DND-41 (cell line): ENCODE results near the gene ARPC2.
A peak's percentile ranks its signal among the peaks of the same experiment; 100 is the strongest.

Experiments
- ATAC-seq: fragments of 200-7000 bp; cut with Tn5 transposase; 3 replicates; pipeline ENCODE4 v1.9.1; 2021; ENCODE audit warnings: low read depth; ENCODE audit not compliant: insufficient read depth
- DNase-seq: peaks from one replicate; pipeline ENCODE4 v3.0.0-alpha.2; 2020
- H2AFZ ChIP-seq: 2 replicates; pipeline ENCODE4 v1.6.0; 2012; ENCODE audit warnings: low read depth, low read length
- H3K27ac ChIP-seq: 2 replicates; pipeline ENCODE4 v1.5.1; 2012; ENCODE audit warnings: low read length, inconsistent platforms
- H3K27me3 ChIP-seq: fragments of 200-600 bp; sonication (generic); 2 replicates; pipeline ENCODE4 v1.6.0; 2012; ENCODE audit warnings: low read length, mild to moderate bottlenecking, inconsistent platforms; ENCODE audit not compliant: insufficient read depth, poor library complexity
- H3K36me3 ChIP-seq: 2 replicates; pipeline ENCODE4 v1.5.1; 2012; ENCODE audit warnings: low read length, inconsistent platforms; ENCODE audit not compliant: insufficient read depth
- H3K4me1 ChIP-seq: 2 replicates; pipeline ENCODE4 v1.5.1; 2012; ENCODE audit warnings: mild to moderate bottlenecking, low read length; ENCODE audit not compliant: insufficient read depth
- H3K4me2 ChIP-seq: 2 replicates; pipeline ENCODE4 v1.6.0; 2012; ENCODE audit warnings: mild to moderate bottlenecking, moderate library complexity, low read length, inconsistent platforms; ENCODE audit not compliant: insufficient read depth
- H3K4me3 ChIP-seq, 2 experiments: fragments of 200-600 bp in 1 of 2; shearing (Covaris generic) in 1 of 2; 2 replicates each; pipeline ENCODE4 v1.5.1; 2012 to 2016; ENCODE audit warnings: inconsistent platforms in 2 of 2, low read length in 2 of 2, mild to moderate bottlenecking in 2 of 2, low read depth in 1 of 2, moderate library complexity in 1 of 2
- H3K79me2 ChIP-seq: 2 replicates; pipeline ENCODE4 v1.6.0; 2012; ENCODE audit warnings: low read length, inconsistent platforms; ENCODE audit not compliant: insufficient read depth
- H3K9ac ChIP-seq: 2 replicates; pipeline ENCODE4 v1.6.0; 2012; ENCODE audit warnings: low read depth, mild to moderate bottlenecking, inconsistent platforms, low read length, moderate library complexity
- H3K9me3 ChIP-seq: 2 replicates; pipeline ENCODE4 v1.5.1; 2012; ENCODE audit warnings: low read length, moderate library complexity, mild to moderate bottlenecking, inconsistent platforms; ENCODE audit not compliant: insufficient read depth, severe bottlenecking
- H4K20me1 ChIP-seq: 2 replicates; pipeline ENCODE4 v1.6.0; 2012; ENCODE audit warnings: low read length; ENCODE audit not compliant: insufficient read depth
- CTCF ChIP-seq: IDR thresholded peaks from 2 replicates; pipeline ENCODE4 v1.5.1; 2012; ENCODE audit warnings: borderline replicate concordance, low read length, moderate library complexity, mild to moderate bottlenecking; ENCODE audit not compliant: poor library complexity, severe bottlenecking; ENCODE audit errors: extremely low read depth
- EZH2 ChIP-seq: IDR thresholded peaks from 3 replicates; pipeline ENCODE4 v1.6.1; 2012; ENCODE audit warnings: borderline replicate concordance, low read depth, mild to moderate bottlenecking, moderate library complexity, low read length, inconsistent platforms; ENCODE audit not compliant: severe bottlenecking

Gene ARPC2

GRCh38 chr2:218221000-218221399 lies 4.0 kb downstream of the ARPC2 start:
- H3K27me3 ChIP-seq, result no peaks in the 10 kb centered on the region
- H3K4me1 ChIP-seq, result peaks cover 59% of the 10 kb centered on the region
- H4K20me1 ChIP-seq, result peaks cover 76% of the 10 kb centered on the region
- ATAC-seq (no peak), DNase-seq (no peak)
- no peak overlapping the region; the same call in 1 of the 2 replicates for H3K27ac ChIP-seq
- H3K9ac ChIP-seq, result peak overlapping the region; percentile 2; the same call in 1 of the 2 replicates
- no peaks in the 10 kb centered on the region for H3K9me3 ChIP-seq
- H3K79me2 ChIP-seq, result peaks cover 89% of the 10 kb centered on the region
- no peak overlapping the region for H2AFZ ChIP-seq
- TF ChIP-seq CTCF (no peak), EZH2 (no peak)
- H3K4me3 ChIP-seq, result peak overlapping the region in 1 of 2 experiments; percentile 8; a peak in 1 of 4 replicates
- H3K36me3 ChIP-seq, result peaks cover 54% of the 10 kb centered on the region
- H3K4me2 ChIP-seq, result peak overlapping the region; percentile 82; the same call in 1 of the 2 replicates

GRCh38 chr2:218223046-218223445 lies 6.1 kb downstream of the ARPC2 start:
- peaks cover 65% of the 10 kb centered on the region for H3K4me1 ChIP-seq
- H3K9me3 ChIP-seq, result no peaks in the 10 kb centered on the region
- H3K36me3 ChIP-seq, result peaks cover 70% of the 10 kb centered on the region
- H3K4me3 ChIP-seq, result no peak overlapping the region
- H3K27me3 ChIP-seq, result no peaks in the 10 kb centered on the region
- no peak overlapping the region for H3K9ac ChIP-seq
- DNase-seq (no peak), ATAC-seq (no peak)
- peak overlapping the region; percentile 4; the same call in 1 of the 2 replicates for H3K4me2 ChIP-seq
- no peak overlapping the region for H2AFZ ChIP-seq
- peaks cover 89% of the 10 kb centered on the region for H3K79me2 ChIP-seq
- H3K27ac ChIP-seq, result no peak overlapping the region
- TF ChIP-seq CTCF (no peak), EZH2 (no peak)
- peaks cover 72% of the 10 kb centered on the region for H4K20me1 ChIP-seq

GRCh38 chr2:218224186-218224585 lies 7.2 kb downstream of the ARPC2 start:
- TF ChIP-seq EZH2 (no peak), CTCF (no peak)
- Histone ChIP-seq H2AFZ (no peak overlapping the region), H3K4me1 (peaks cover 65% of the 10 kb centered on the region), H3K9ac (no peak overlapping the region), H3K79me2 (peaks cover 79% of the 10 kb centered on the region), H3K4me2 (no peak overlapping the region), H3K27me3 (no peaks in the 10 kb centered on the region), H3K9me3 (no peaks in the 10 kb centered on the region), H4K20me1 (peaks cover 63% of the 10 kb centered on the region), H3K4me3 (no peak overlapping the region), H3K36me3 (peaks cover 80% of the 10 kb centered on the region), H3K27ac (no peak overlapping the region)
- DNase-seq, result no peak
- ATAC-seq, result no peak

GRCh38 chr2:218226903-218227302 lies 9.9 kb downstream of the ARPC2 start:
- Histone ChIP-seq H4K20me1 (peaks cover 39% of the 10 kb centered on the region), H3K4me1 (peaks cover 56% of the 10 kb centered on the region), H3K79me2 (peaks cover 68% of the 10 kb centered on the region), H3K9ac (no peak overlapping the region), H3K4me2 (no peak overlapping the region), H3K9me3 (no peaks in the 10 kb centered on the region), H2AFZ (no peak overlapping the region), H3K27me3 (no peaks in the 10 kb centered on the region), H3K4me3 (no peak overlapping the region), H3K27ac (no peak overlapping the region), H3K36me3 (peaks cover 83% of the 10 kb centered on the region)
- ATAC-seq (no peak), DNase-seq (no peak)
- TF ChIP-seq CTCF, result no peak
- no peak for TF ChIP-seq EZH2
